SK-N-SH treated with all-trans-retinoic acid at 6 μM for 48 hours (cell line): Measurements from ENCODE around the gene GSG1.

Experiments
- ARNTL ChIP-seq: fragments of 450-650 bp; formaldehyde crosslinking; IDR thresholded peaks from 2 replicates; pipeline ENCODE4 v1.5.0; 2020; ENCODE audit warnings: low read depth, mild to moderate bottlenecking, moderate library complexity, borderline replicate concordance
- CSDC2 ChIP-seq: fragments of 250-450 bp; sonication (Bioruptor Pico); IDR thresholded peaks from 2 replicates; pipeline ENCODE4 v1.5.0; 2020; ENCODE audit warnings: mild to moderate bottlenecking, moderate library complexity
- ESRRG ChIP-seq: fragments of 250-450 bp; sonication (Bioruptor Pico); IDR thresholded peaks from 2 replicates; pipeline ENCODE4 v1.6.1; 2021; ENCODE audit warnings: mild to moderate bottlenecking
- PPARA ChIP-seq: fragments of 250-450 bp; sonication (Bioruptor Pico); IDR thresholded peaks from 2 replicates; pipeline ENCODE4 v1.5.0; 2020; ENCODE audit warnings: mild to moderate bottlenecking, borderline replicate concordance
- SNAI2 ChIP-seq: fragments of 250-450 bp; sonication (Bioruptor Pico); IDR thresholded peaks from 2 replicates; pipeline ENCODE4 v1.5.0; 2020; ENCODE audit warnings: mild to moderate bottlenecking, moderate library complexity
- TCF4 ChIP-seq: fragments of 250-450 bp; sonication (Bioruptor Pico); IDR thresholded peaks from 2 replicates; pipeline ENCODE4 v1.8.0; 2021; ENCODE audit warnings: mild to moderate bottlenecking, moderate library complexity, borderline replicate concordance
- ZFP3 ChIP-seq: fragments of 250-450 bp; sonication (Bioruptor Pico); IDR thresholded peaks from 2 replicates; pipeline ENCODE4 v1.5.0; 2020; ENCODE audit warnings: mild to moderate bottlenecking, moderate library complexity
- ZNF565 ChIP-seq: fragments of 450-650 bp; formaldehyde crosslinking; conservative IDR thresholded peaks from 2 replicates; pipeline ENCODE4 v1.5.0; 2020; ENCODE audit warnings: low read depth, mild to moderate bottlenecking, moderate library complexity
- ZNF70 ChIP-seq: fragments of 450-650 bp; formaldehyde crosslinking; IDR thresholded peaks from 2 replicates; pipeline ENCODE4 v1.5.0; 2020; ENCODE audit warnings: mild to moderate bottlenecking, moderate library complexity
- ZNF8 ChIP-seq: fragments of 450-650 bp; formaldehyde crosslinking; IDR thresholded peaks from 2 replicates; pipeline ENCODE4 v1.5.0; 2020; ENCODE audit warnings: mild to moderate bottlenecking, moderate library complexity
- TF ChIP-seq, protein P1 (sequence below): fragments of 250-450 bp; sonication (Bioruptor Pico); IDR thresholded peaks from 2 replicates; pipeline ENCODE4 v1.8.0; 2020; ENCODE audit warnings: mild to moderate bottlenecking, moderate library complexity, borderline replicate concordance
- TF ChIP-seq, protein P2 (sequence below): fragments of 250-450 bp; sonication (Bioruptor Pico); IDR thresholded peaks from 2 replicates; pipeline ENCODE4 v1.5.1; 2020; ENCODE audit warnings: low read depth, mild to moderate bottlenecking, moderate library complexity

DNA sequence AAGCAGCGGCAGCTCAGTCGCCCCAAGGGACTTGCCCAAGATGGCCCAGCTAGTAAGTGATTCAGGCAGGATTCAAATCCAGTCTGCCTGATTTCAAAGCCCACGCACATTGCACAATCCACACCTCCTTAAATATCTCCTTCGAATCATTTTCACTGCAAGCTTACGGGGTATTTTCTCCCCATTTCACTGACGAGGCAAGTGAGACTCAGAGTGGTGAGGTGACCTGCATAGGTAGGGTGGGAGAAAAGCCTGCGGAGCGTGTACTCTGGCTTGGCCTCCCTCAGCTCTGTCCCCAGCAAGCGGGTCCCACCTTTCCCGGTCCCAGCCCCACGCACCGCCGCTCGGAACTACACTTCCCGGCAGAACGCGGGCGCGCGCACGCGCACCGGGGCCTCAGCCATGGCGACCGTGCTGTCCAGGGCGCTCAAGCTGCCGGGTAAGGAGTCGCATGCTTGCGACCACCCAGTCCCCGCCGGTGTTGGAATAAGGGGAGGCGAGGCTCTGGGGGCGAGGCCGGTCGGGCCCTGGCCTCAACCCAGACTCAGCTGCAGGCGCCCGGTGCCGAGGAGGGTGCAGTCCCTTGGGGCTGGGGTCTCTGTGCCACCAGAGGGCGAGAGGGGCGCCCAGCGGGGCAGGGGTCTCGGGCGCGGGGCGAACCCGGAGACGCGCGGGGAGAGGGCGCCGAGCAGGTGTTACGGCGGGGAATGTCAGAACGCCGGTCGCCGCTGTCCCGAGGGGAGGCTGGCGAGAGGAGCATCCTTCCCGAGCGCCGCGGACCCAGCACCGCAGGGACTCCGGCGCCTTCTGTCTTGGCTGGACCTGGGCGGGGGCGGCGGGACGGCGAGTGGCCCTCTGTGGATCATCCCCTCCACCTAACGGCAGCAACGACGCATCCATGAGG is 59.2 kb downstream of the GSG1 start, which contains the start of gene FAM234B:
- TF ChIP-seq ZFP3 (CRISPR knock-in tag) (no peak), SNAI2 (no peak), PPARA (CRISPR knock-in tag) (no peak), ARNTL (no peak), ZNF70 (CRISPR knock-in tag) (no peak), ZNF8 (CRISPR knock-in tag) (no peak), TCF4 (CRISPR knock-in tag) (no peak), CSDC2 (CRISPR knock-in tag) (no peak), ESRRG (no peak), ZNF565 (CRISPR knock-in tag) (no peak)
- TF ChIP-seq, protein P1, sequence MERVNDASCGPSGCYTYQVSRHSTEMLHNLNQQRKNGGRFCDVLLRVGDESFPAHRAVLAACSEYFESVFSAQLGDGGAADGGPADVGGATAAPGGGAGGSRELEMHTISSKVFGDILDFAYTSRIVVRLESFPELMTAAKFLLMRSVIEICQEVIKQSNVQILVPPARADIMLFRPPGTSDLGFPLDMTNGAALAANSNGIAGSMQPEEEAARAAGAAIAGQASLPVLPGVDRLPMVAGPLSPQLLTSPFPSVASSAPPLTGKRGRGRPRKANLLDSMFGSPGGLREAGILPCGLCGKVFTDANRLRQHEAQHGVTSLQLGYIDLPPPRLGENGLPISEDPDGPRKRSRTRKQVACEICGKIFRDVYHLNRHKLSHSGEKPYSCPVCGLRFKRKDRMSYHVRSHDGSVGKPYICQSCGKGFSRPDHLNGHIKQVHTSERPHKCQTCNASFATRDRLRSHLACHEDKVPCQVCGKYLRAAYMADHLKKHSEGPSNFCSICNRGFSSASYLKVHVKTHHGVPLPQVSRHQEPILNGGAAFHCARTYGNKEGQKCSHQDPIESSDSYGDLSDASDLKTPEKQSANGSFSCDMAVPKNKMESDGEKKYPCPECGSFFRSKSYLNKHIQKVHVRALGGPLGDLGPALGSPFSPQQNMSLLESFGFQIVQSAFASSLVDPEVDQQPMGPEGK: no peak
- TF ChIP-seq, protein P2, sequence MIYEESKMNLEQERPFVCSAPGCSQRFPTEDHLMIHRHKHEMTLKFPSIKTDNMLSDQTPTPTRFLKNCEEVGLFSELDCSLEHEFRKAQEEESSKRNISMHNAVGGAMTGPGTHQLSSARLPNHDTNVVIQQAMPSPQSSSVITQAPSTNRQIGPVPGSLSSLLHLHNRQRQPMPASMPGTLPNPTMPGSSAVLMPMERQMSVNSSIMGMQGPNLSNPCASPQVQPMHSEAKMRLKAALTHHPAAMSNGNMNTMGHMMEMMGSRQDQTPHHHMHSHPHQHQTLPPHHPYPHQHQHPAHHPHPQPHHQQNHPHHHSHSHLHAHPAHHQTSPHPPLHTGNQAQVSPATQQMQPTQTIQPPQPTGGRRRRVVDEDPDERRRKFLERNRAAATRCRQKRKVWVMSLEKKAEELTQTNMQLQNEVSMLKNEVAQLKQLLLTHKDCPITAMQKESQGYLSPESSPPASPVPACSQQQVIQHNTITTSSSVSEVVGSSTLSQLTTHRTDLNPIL (CRISPR knock-in tag): no peak
